ENCODE data around the gene PSMD9.
A peak's percentile ranks its signal among the peaks of the same experiment; 100 is the strongest.

Gene PSMD9

GRCh38 chr12:121917950-121918678, 29.5 kb downstream of the PSMD9 start, which contains the start of gene CFAP251:
CFAP251 (plus strand) TSS chr12:121918592; CDS start chr12:121921306, 2,714 bp downstream.
- WGBS: 30% methylated on average over 39 of the region's 41 CpGs

GRCh38 chr12:121918679-121919038, 30.1 kb downstream of the PSMD9 start:
- WGBS: 20% methylated on average over 22 of the region's 22 CpGs
- Histone ChIP-seq H3K14ac (ENCODE audit: low read length in 2 of 2) (no peak overlapping the region), H3K79me1 (replicated peaks; ENCODE audit: low read length, poor library complexity, severe bottlenecking) (peaks cover 4% of the 10 kb centered on the region), H2BK5ac (ENCODE audit: low read depth, low read length, poor library complexity, severe bottlenecking) (no peak overlapping the region), H3K4me2 (ENCODE audit: low read length, poor library complexity, severe bottlenecking) (peak overlapping the region; percentile 67), H3K4me3 (ENCODE audit: insufficient read depth in 1 of 2, low read depth in 1 of 2, low read length in 2 of 2) (peak overlapping the region in 1 of 2 experiments; percentile 22), H3K9ac (ENCODE audit: low read length) (no peak overlapping the region), H2AK5ac (ENCODE audit: low read length, severe bottlenecking) (no peak overlapping the region), H4K91ac (ENCODE audit: low read length) (no peak overlapping the region), H2BK120ac (ENCODE audit: low read depth, low read length) (no peak overlapping the region), H3K27ac (ENCODE audit: low read length, poor library complexity, severe bottlenecking) (no peak overlapping the region), H2BK15ac (ENCODE audit: low read depth, poor library complexity, severe bottlenecking) (peak overlapping the region; percentile 38), H3K4me1 (ENCODE audit: control insufficient read depth, insufficient read depth, low read depth, low read length) (peaks cover 7% of the 10 kb centered on the region), H4K8ac (ENCODE audit: low read length) (peak overlapping the region; percentile 47), H3K23ac (ENCODE audit: low read length in 2 of 2) (peak overlapping the region in 1 of 2 experiments; percentile 32), H3K4ac (ENCODE audit: low read depth in 1 of 2, low read length in 2 of 2) (peak overlapping the region in 1 of 2 experiments; percentile 9), H3K36me3 (ENCODE audit: control insufficient read depth in 1 of 2, insufficient read depth in 2 of 2, low read depth in 1 of 2, low read length in 2 of 2) (peaks cover 35 to 63% of the 10 kb centered on the region in 2 experiments), H2AFZ (ENCODE audit: low read depth, low read length) (no peak overlapping the region), H2BK12ac (ENCODE audit: low read length in 2 of 2) (peak overlapping the region in 1 of 2 experiments; percentile 61), H3K9me3 (ENCODE audit: control insufficient read depth, low read length) (no peaks in the 10 kb centered on the region), H3K27me3 (ENCODE audit: control insufficient read depth in 1 of 2, insufficient read depth in 1 of 2, low read length in 2 of 2) (no peaks in the 10 kb centered on the region), H3K18ac (ENCODE audit: low read depth in 1 of 2, low read length in 2 of 2) (peak overlapping the region; percentile 7 to 77)
- no peak for DNase-seq

More at GRCh38 chr12:121917950-121918678, 29.5 kb downstream of the PSMD9 start, which contains the start of gene CFAP251:
- peak within 1 kb of the TSS; percentile 48 to 77 for H3K18ac ChIP-seq (ENCODE audit: low read depth in 1 of 2, low read length in 2 of 2)
- H2BK12ac ChIP-seq (ENCODE audit: low read length in 2 of 2): peak within 1 kb of the TSS in 1 of 2 experiments; percentile 69
- H3K9ac ChIP-seq (ENCODE audit: low read length): no peak within 1 kb of the TSS
- no peaks in the 10 kb centered on the region for H3K27me3 ChIP-seq (ENCODE audit: control insufficient read depth in 1 of 2, insufficient read depth in 1 of 2, low read length in 2 of 2)
- H3K27ac ChIP-seq (ENCODE audit: low read length, poor library complexity, severe bottlenecking): no peak within 1 kb of the TSS
- H3K4ac ChIP-seq (ENCODE audit: low read depth in 1 of 2, low read length in 2 of 2): peak within 1 kb of the TSS in 1 of 2 experiments; percentile 47
- H3K4me1 ChIP-seq (ENCODE audit: control insufficient read depth, insufficient read depth, low read depth, low read length): peaks cover 7% of the 10 kb centered on the region
- H2BK5ac ChIP-seq (ENCODE audit: low read depth, low read length, poor library complexity, severe bottlenecking): no peak within 1 kb of the TSS
- H3K36me3 ChIP-seq (ENCODE audit: control insufficient read depth in 1 of 2, insufficient read depth in 2 of 2, low read depth in 1 of 2, low read length in 2 of 2): peaks cover 39 to 66% of the 10 kb centered on the region in 2 experiments
- no peak within 1 kb of the TSS for H2AK5ac ChIP-seq (ENCODE audit: low read length, severe bottlenecking)
- H3K4me2 ChIP-seq (ENCODE audit: low read length, poor library complexity, severe bottlenecking): peak within 1 kb of the TSS; percentile 67
- H2BK15ac ChIP-seq (ENCODE audit: low read depth, poor library complexity, severe bottlenecking): peak within 1 kb of the TSS; percentile 38
- H3K14ac ChIP-seq (ENCODE audit: low read length in 2 of 2): no peak within 1 kb of the TSS
- peak within 1 kb of the TSS; percentile 70 for H4K91ac ChIP-seq (ENCODE audit: low read length)
- no peak within 1 kb of the TSS for H2BK120ac ChIP-seq (ENCODE audit: low read depth, low read length)
- no peak within 1 kb of the TSS for H2AFZ ChIP-seq (ENCODE audit: low read depth, low read length)
- H3K79me1 ChIP-seq (replicated peaks; ENCODE audit: low read length, poor library complexity, severe bottlenecking): peaks cover 6% of the 10 kb centered on the region
- H3K4me3 ChIP-seq (ENCODE audit: insufficient read depth in 1 of 2, low read depth in 1 of 2, low read length in 2 of 2): peak within 1 kb of the TSS in 1 of 2 experiments; percentile 22
- DNase-seq: peak; percentile 94
- no peaks in the 10 kb centered on the region for H3K9me3 ChIP-seq (ENCODE audit: control insufficient read depth, low read length)
- H4K8ac ChIP-seq (ENCODE audit: low read length): peak within 1 kb of the TSS; percentile 79
- peak within 1 kb of the TSS in 1 of 2 experiments; percentile 32 for H3K23ac ChIP-seq (ENCODE audit: low read length in 2 of 2)

GRCh38 chr12:121921066-121921465, 32.5 kb downstream of the PSMD9 start:
- no peaks in the 10 kb centered on the region for H3K27me3 ChIP-seq (ENCODE audit: control insufficient read depth in 1 of 2, insufficient read depth in 1 of 2, low read length in 2 of 2)
- peaks cover 3% of the 10 kb centered on the region for H3K79me1 ChIP-seq (replicated peaks; ENCODE audit: low read length, poor library complexity, severe bottlenecking)
- no peak overlapping the region for H3K9ac ChIP-seq (ENCODE audit: low read length)
- no peak overlapping the region for H2BK120ac ChIP-seq (ENCODE audit: low read depth, low read length)
- H3K18ac ChIP-seq (ENCODE audit: low read depth in 1 of 2, low read length in 2 of 2): no peak overlapping the region
- no peak overlapping the region for H2BK12ac ChIP-seq (ENCODE audit: low read length in 2 of 2)
- H4K8ac ChIP-seq (ENCODE audit: low read length): no peak overlapping the region
- H3K4ac ChIP-seq (ENCODE audit: low read depth in 1 of 2, low read length in 2 of 2): no peak overlapping the region
- no peak overlapping the region for H3K23ac ChIP-seq (ENCODE audit: low read length in 2 of 2)
- H3K14ac ChIP-seq (ENCODE audit: low read length in 2 of 2): no peak overlapping the region
- H3K27ac ChIP-seq (ENCODE audit: low read length, poor library complexity, severe bottlenecking): no peak overlapping the region
- no peak overlapping the region for H2AFZ ChIP-seq (ENCODE audit: low read depth, low read length)
- H3K4me1 ChIP-seq (ENCODE audit: control insufficient read depth, insufficient read depth, low read depth, low read length): peaks cover 10% of the 10 kb centered on the region
- WGBS: 88% methylated on average over 1 of the region's 2 CpGs
- no peak overlapping the region for H2BK5ac ChIP-seq (ENCODE audit: low read depth, low read length, poor library complexity, severe bottlenecking)
- no peaks in the 10 kb centered on the region for H3K9me3 ChIP-seq (ENCODE audit: control insufficient read depth, low read length)
- no peak overlapping the region for H2BK15ac ChIP-seq (ENCODE audit: low read depth, poor library complexity, severe bottlenecking)
- no peak overlapping the region for H4K91ac ChIP-seq (ENCODE audit: low read length)
- no peak overlapping the region for H3K4me3 ChIP-seq (ENCODE audit: insufficient read depth in 1 of 2, low read depth in 1 of 2, low read length in 2 of 2)
- no peak for DNase-seq
- H2AK5ac ChIP-seq (ENCODE audit: low read length, severe bottlenecking): no peak overlapping the region
- peaks cover 20 to 42% of the 10 kb centered on the region in 2 experiments for H3K36me3 ChIP-seq (ENCODE audit: control insufficient read depth in 1 of 2, insufficient read depth in 2 of 2, low read depth in 1 of 2, low read length in 2 of 2)
- H3K4me2 ChIP-seq (ENCODE audit: low read length, poor library complexity, severe bottlenecking): no peak overlapping the region

GRCh38 chr12:121925358-121925695, 36.7 kb downstream of the PSMD9 start:
- H3K9ac ChIP-seq (ENCODE audit: low read length): peak overlapping the region; percentile 91
- 44% methylated on average over 7 of the region's 7 CpGs for WGBS
- no peak overlapping the region for H3K23ac ChIP-seq (ENCODE audit: low read length in 2 of 2)
- H3K36me3 ChIP-seq (ENCODE audit: control insufficient read depth in 1 of 2, insufficient read depth in 2 of 2, low read depth in 1 of 2, low read length in 2 of 2): peaks cover 0 to 12% of the 10 kb centered on the region in 2 experiments
- H2AK5ac ChIP-seq (ENCODE audit: low read length, severe bottlenecking): peak overlapping the region; percentile 29
- H2BK12ac ChIP-seq (ENCODE audit: low read length in 2 of 2): peak overlapping the region; percentile 77 to 80
- peak overlapping the region in 1 of 2 experiments; percentile 69 for H3K4me3 ChIP-seq (ENCODE audit: insufficient read depth in 1 of 2, low read depth in 1 of 2, low read length in 2 of 2)
- H2AFZ ChIP-seq (ENCODE audit: low read depth, low read length): no peak overlapping the region
- H2BK15ac ChIP-seq (ENCODE audit: low read depth, poor library complexity, severe bottlenecking): no peak overlapping the region
- H3K79me1 ChIP-seq (replicated peaks; ENCODE audit: low read length, poor library complexity, severe bottlenecking): no peaks in the 10 kb centered on the region
- no peaks in the 10 kb centered on the region for H3K27me3 ChIP-seq (ENCODE audit: control insufficient read depth in 1 of 2, insufficient read depth in 1 of 2, low read length in 2 of 2)
- H2BK5ac ChIP-seq (ENCODE audit: low read depth, low read length, poor library complexity, severe bottlenecking): peak overlapping the region; percentile 86
- H3K27ac ChIP-seq (ENCODE audit: low read length, poor library complexity, severe bottlenecking): peak overlapping the region; percentile 84
- peak; percentile 76 for DNase-seq
- no peaks in the 10 kb centered on the region for H3K9me3 ChIP-seq (ENCODE audit: control insufficient read depth, low read length)
- H4K8ac ChIP-seq (ENCODE audit: low read length): peak overlapping the region; percentile 66
- H3K4ac ChIP-seq (ENCODE audit: low read depth in 1 of 2, low read length in 2 of 2): peak overlapping the region in 1 of 2 experiments; percentile 49
- no peak overlapping the region for H2BK120ac ChIP-seq (ENCODE audit: low read depth, low read length)
- H3K14ac ChIP-seq (ENCODE audit: low read length in 2 of 2): no peak overlapping the region
- H3K4me2 ChIP-seq (ENCODE audit: low read length, poor library complexity, severe bottlenecking): no peak overlapping the region
- no peak overlapping the region for H4K91ac ChIP-seq (ENCODE audit: low read length)
- H3K18ac ChIP-seq (ENCODE audit: low read depth in 1 of 2, low read length in 2 of 2): peak overlapping the region; percentile 81 to 84
- peaks cover 12% of the 10 kb centered on the region for H3K4me1 ChIP-seq (ENCODE audit: control insufficient read depth, insufficient read depth, low read depth, low read length)

Measured in mesenchymal stem cell (in vitro differentiated cells and primary cell).